NOMO-1 treated with dmso at 0.1 percent for 144 hours (cell line): ENCODE measurements around the gene GPX1.
"Not testable (repeated sequence)": the region's sequence is repeated elsewhere in the genome, so short reads cannot be mapped to it uniquely, and the experiment has no call there.

Source experiments
- DNase-seq: peaks from one replicate; lab custom pipeline; 2025; ENCODE audit not compliant: unreplicated experiment; lab: John Stamatoyannopoulos, UW

GPX1 gene

GRCh38 chr3:49358884-49359225 is 702 bp upstream of the GPX1 start:
- DNase-seq, result no peak

- DNase-seq, result not testable (repeated sequence)
Measured at GRCh38 chr3:49357443-49358216, 523 bp downstream of the GPX1 start.

DNA sequence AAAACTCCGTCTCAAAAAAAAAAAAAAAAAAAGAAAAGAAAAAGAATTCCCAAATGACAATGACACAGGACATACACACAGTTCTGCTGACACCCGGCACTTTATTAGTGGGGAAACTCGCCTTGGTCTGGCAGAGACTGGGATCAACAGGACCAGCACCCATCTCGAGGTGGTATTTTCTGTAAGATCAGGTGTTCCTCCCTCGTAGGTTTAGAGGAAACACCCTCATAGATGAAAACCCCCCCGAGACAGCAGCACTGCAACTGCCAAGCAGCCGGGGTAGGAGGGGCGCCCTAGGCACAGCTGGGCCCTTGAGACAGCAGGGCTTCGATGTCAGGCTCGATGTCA is 1.1 kb downstream of the GPX1 start:
- DNase-seq, result not testable (repeated sequence)

DNA sequence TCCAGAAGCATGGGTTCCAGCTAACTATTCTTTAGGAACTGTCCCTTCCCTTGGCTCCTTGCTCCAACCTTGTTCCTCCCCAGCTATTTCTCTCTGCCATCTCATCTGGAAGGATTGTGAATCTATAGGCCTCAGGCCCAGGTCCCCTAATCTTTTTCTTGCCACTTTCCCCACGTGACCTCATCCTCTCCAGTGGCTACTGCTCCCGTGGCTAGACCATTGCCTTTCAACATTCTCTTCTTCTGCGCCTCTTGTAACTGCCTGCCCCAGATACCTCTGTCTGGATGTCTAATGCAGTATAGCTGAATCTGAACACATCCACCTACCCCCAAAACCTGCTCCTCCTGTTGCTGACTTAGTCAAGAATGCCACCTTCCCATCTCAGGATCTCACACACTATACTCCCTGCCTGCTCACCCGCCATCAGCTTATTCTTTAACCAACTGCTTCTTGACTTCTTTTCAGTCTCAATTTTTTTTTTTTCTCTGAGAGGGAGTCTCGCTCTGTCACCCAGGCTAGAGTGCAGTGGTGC is 5.2 kb downstream of the GPX1 start:
- no peak for DNase-seq

- DNase-seq, result no peak
Measured at GRCh38 chr3:49352281-49352680, 5.9 kb downstream of the GPX1 start.

- peak; percentile 49 for DNase-seq
Measured at GRCh38 chr3:49351521-49352011, 6.6 kb downstream of the GPX1 start.

DNA sequence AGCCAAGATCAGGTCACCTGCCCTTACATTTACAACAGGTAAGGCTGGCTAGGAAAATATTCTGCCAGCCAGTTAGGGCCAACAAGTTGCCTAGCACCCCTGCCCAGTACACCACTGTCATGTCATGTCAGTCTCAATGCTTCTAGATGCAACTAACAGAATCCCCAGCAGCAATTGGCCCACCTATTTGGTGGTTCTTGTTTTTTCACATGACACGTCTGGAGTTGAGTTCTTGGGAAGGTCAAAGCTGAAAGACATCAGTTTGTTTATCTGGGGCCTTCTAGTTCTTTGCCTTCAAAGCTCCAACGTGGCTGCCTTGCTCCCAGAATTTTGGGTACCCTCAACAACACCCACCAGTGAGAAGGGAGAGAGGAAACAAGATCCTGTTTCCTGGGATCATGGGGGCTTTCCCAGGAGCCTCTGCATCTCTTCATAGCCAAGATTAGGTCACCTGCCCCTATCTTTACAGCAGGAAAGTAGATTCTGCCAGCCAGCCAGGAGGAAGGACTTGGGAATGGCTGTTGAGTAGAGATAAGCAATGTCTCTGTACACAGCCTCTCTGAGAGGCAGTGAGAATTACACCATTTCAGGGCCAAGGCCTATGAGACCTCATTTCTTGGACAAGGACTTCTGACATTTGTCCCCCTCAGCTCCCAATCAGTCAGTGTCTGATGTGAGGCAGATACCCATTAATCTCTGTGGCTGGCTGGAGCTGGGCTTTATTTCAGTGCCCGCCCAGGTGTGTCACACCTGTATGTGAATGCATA is 8.6 kb downstream of the GPX1 start:
- no peak for DNase-seq

DNA sequence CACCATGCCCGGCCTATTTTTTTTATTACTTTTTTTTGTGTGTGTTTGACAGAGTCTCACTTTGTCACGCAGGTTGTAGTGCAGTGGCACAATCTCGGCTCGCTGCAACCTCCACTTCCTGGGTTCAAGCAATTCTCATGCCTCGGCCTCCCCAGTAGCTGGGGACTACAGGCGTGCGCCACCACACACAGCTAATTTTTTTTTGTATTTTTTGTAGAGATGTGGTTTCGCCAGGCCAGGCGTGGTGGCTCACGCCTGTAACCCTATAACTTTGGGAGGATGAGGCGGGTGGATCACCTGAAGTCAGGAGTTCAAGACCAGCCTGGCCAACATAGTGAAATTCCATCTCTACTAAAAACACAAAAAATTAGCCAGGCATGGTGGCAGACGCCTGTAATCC is 9.8 kb downstream of the GPX1 start:
- not testable (repeated sequence) for DNase-seq

DNA sequence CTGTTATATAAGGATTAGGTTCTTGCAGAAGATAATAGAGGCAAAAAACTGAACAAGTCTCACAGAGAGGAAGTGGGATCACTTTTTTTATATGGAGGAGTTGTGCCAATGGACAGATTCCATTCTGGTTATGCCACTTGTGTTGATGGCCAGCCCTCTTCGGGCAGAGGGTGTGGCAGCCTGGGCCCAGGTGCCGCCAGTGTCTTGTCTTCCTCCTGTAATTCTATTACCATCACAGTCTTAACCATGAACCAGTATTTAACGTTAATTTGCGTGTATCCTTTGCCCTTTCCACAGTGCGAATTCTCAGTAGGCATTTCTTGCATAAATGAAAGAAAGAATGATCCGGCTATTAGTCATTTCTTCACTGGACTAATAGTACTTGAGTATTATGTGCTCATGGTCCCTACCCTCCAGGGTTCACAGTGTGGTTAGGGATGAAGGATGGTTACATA is 11.3 kb downstream of the GPX1 start:
- no peak for DNase-seq

- DNase-seq, result peak; percentile 37
Measured at GRCh38 chr3:49343163-49343562, 15.0 kb downstream of the GPX1 start.

- DNase-seq, result no peak
Measured at GRCh38 chr3:49341996-49342395, 16.2 kb downstream of the GPX1 start.

DNA sequence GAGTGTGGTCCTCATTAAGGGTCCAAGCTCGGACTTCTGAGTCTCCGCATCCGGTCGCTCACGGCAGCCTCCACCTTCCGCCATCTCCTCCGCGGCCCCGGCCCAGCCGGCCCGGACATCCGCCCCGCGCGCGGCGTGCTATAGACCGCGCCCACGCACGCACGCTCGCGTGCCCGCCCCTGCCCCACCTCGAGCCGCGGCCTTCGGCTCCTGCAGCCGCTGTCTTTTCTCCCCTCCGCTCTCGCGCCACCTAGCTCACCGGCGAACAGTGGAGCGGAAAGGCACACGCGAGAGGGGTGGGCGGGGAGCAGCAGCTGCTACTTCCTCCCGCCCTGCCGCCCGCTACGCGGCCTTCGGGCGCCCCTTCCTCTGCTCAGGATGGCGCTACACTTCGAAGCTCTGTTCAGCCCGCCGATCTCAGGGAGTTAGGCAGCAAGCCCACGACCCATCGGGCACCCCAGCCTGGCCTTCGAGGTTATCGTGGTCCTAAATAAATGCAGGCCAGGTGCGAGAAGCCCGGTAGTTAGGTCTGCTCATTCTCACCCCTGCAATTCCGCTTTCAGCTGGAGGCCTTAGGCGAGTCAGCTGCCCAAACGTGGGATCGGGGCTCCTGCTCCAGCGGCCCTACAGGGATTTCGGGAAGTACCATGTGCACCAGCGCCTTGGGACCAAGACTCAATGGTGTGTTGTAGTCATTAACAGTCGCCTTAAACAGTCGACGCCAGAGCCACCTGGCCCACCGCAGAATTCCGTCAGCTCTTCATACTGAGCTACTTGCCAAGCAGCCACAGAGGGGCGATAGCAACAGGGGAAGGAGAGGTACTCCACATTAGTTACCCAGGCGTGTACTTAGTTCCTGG is 18.0 kb downstream of the GPX1 start, which contains the start of gene USP4:
Gene USP4, minus strand, starts transcription at position 113 of the 860 bp plus-strand sequence. Its CDS starts 29 bp downstream, at position 84.
- DNase-seq, result peak; percentile 97

DNA sequence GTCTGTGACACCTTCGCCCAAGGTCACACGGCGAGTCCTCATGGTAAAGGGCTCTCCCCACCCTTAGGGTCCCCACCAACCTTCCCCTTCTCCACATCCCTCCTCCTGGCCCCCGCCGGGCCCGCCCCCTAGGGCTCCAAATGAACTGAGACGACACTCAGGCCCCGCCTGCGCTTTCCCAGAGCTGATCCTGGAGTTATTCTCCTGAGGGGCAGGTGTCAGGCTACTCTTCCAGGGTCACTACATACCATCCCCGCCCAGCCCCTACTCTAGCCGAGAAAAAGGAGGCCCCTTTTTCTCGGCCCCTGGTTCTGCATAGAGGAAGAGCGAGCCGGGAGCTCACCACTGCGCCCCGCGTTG is 18.6 kb downstream of the GPX1 start:
- no peak for DNase-seq

GRCh38 chr3:49333916-49334633 is 24.1 kb downstream of the GPX1 start:
- no peak for DNase-seq

- DNase-seq, result no peak
Measured at GRCh38 chr3:49333091-49333490, 25.1 kb downstream of the GPX1 start.

- no peak for DNase-seq
Measured at GRCh38 chr3:49329186-49329585, 29.0 kb downstream of the GPX1 start.

DNA sequence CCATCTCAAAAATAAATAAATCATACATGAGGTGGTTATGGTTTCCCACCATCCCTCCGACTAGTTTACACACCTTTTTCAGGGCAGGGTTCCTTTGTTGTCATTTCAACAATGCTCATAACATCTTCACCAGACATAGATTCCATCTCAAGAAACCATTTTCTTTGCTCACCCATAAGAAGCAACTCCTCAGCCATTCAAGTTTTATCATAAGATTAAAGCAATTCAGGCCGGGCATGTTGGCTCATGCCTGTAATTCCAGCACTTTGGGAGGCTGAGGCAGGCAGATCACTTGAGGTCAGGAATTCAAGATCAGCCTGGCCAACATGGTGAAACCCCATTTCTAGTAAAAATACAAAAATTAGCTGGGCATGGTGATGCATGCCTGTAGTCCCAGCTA is 29.8 kb downstream of the GPX1 start:
- not testable (repeated sequence) for DNase-seq

GRCh38 chr3:49327485-49327884 is 30.7 kb downstream of the GPX1 start:
- no peak for DNase-seq

DNA sequence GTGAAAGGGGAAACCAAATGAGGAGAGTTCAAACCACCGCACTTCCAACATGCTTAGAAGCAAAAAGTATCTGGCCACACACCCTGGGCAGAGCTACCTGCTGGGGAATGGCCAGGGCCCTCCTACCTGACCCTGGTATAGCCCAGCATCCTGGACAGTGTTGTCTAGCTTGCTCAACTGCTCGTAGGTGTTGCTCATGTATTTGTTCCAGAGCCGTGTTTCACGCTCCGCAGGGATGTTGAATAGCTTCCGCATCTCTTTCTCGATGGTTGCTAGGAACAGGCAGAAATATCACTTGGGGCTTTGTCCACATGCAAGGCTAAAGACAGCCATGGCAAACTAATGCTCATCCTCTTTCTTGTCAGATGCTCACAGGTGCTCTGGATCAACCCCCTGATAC is 33.4 kb downstream of the GPX1 start:
- no peak for DNase-seq

GRCh38 chr3:49316696-49317457 is 41.3 kb downstream of the GPX1 start:
- DNase-seq, result no peak
